ENCODE data around the gene RBM5.

The RBM5 gene

GRCh38 chr3:50126287-50127211, 37.8 kb downstream of the RBM5 start:
- Histone ChIP-seq H3K9ac (ENCODE audit: low read length in 5 of 5) (no peak overlapping the region), H3K27ac (ENCODE audit: low read depth, low read length) (no peak overlapping the region), H3K4me3 (ENCODE audit: low read depth in 1 of 5, low read length in 5 of 5) (no peak overlapping the region), H3K9me3 (ENCODE audit: control insufficient read depth in 5 of 5, low read length in 5 of 5) (no peaks in the 10 kb centered on the region), H3K36me3 (ENCODE audit: control insufficient read depth in 5 of 5, insufficient read depth in 5 of 5, low read length in 5 of 5) (peaks cover 0 to 2% (median 0%) of the 10 kb centered on the region in 5 donors), H3K4me1 (ENCODE audit: control insufficient read depth in 5 of 5, insufficient read depth in 5 of 5, low read length in 5 of 5) (peaks cover 0 to 18% (median 14%) of the 10 kb centered on the region in 5 donors), H3K27me3 (ENCODE audit: control insufficient read depth in 5 of 5, insufficient read depth in 4 of 5, low read length in 5 of 5) (peaks cover 0 to 5% (median 0%) of the 10 kb centered on the region in 5 donors)

- H3K4me1 ChIP-seq (ENCODE audit: control insufficient read depth in 5 of 5, insufficient read depth in 5 of 5, low read length in 5 of 5) = peaks cover 0 to 18% (median 12%) of the 10 kb centered on the region in 5 donors
Measured at GRCh38 chr3:50127251-50127691, 38.6 kb downstream of the RBM5 start.

GRCh38 chr3:50128001-50128400, 39.3 kb downstream of the RBM5 start:
- no peak overlapping the region for H3K9ac ChIP-seq (ENCODE audit: low read length in 5 of 5)
- peaks cover 0 to 2% (median 0%) of the 10 kb centered on the region in 5 donors for H3K36me3 ChIP-seq (ENCODE audit: control insufficient read depth in 5 of 5, insufficient read depth in 5 of 5, low read length in 5 of 5)
- peaks cover 0 to 8% (median 1%) of the 10 kb centered on the region in 5 donors for H3K27me3 ChIP-seq (ENCODE audit: control insufficient read depth in 5 of 5, insufficient read depth in 4 of 5, low read length in 5 of 5)
- H3K4me1 ChIP-seq (ENCODE audit: control insufficient read depth in 5 of 5, insufficient read depth in 5 of 5, low read length in 5 of 5) = peaks cover 0 to 18% (median 12%) of the 10 kb centered on the region in 5 donors
- H3K9me3 ChIP-seq (ENCODE audit: control insufficient read depth in 5 of 5, low read length in 5 of 5) = no peaks in the 10 kb centered on the region
- H3K27ac ChIP-seq (ENCODE audit: low read depth, low read length) = no peak overlapping the region
- no peak overlapping the region for H3K4me3 ChIP-seq (ENCODE audit: low read depth in 1 of 5, low read length in 5 of 5)

More at GRCh38 chr3:50127251-50127691, 38.6 kb downstream of the RBM5 start:
- Histone ChIP-seq H3K4me3 (ENCODE audit: low read depth in 1 of 5, low read length in 5 of 5) (no peak overlapping the region), H3K27me3 (ENCODE audit: control insufficient read depth in 5 of 5, insufficient read depth in 4 of 5, low read length in 5 of 5) (peaks cover 0 to 5% (median 0%) of the 10 kb centered on the region in 5 donors), H3K36me3 (ENCODE audit: control insufficient read depth in 5 of 5, insufficient read depth in 5 of 5, low read length in 5 of 5) (peaks cover 0 to 2% (median 0%) of the 10 kb centered on the region in 5 donors), H3K9ac (ENCODE audit: low read length in 5 of 5) (no peak overlapping the region), H3K9me3 (ENCODE audit: control insufficient read depth in 5 of 5, low read length in 5 of 5) (no peaks in the 10 kb centered on the region), H3K27ac (ENCODE audit: low read depth, low read length) (no peak overlapping the region)

- H3K4me1 ChIP-seq (ENCODE audit: control insufficient read depth in 5 of 5, insufficient read depth in 5 of 5, low read length in 5 of 5) = peaks cover 0 to 17% (median 5%) of the 10 kb centered on the region in 5 donors
- peaks cover 0 to 9% (median 4%) of the 10 kb centered on the region in 5 donors for H3K27me3 ChIP-seq (ENCODE audit: control insufficient read depth in 5 of 5, insufficient read depth in 4 of 5, low read length in 5 of 5)
- no peak overlapping the region for H3K9ac ChIP-seq (ENCODE audit: low read length in 5 of 5)
- H3K36me3 ChIP-seq (ENCODE audit: control insufficient read depth in 5 of 5, insufficient read depth in 5 of 5, low read length in 5 of 5) = no peaks in the 10 kb centered on the region
- H3K27ac ChIP-seq (ENCODE audit: low read depth, low read length) = no peak overlapping the region
- H3K9me3 ChIP-seq (ENCODE audit: control insufficient read depth in 5 of 5, low read length in 5 of 5) = no peaks in the 10 kb centered on the region
- no peak overlapping the region for H3K4me3 ChIP-seq (ENCODE audit: low read depth in 1 of 5, low read length in 5 of 5)
Measured at GRCh38 chr3:50130436-50130835, 41.7 kb downstream of the RBM5 start.

GRCh38 chr3:50132421-50133282, 43.9 kb downstream of the RBM5 start:
- Histone ChIP-seq H3K9ac (ENCODE audit: low read length in 5 of 5) (no peak overlapping the region), H3K9me3 (ENCODE audit: control insufficient read depth in 5 of 5, low read length in 5 of 5) (no peaks in the 10 kb centered on the region), H3K4me1 (ENCODE audit: control insufficient read depth in 5 of 5, insufficient read depth in 5 of 5, low read length in 5 of 5) (peaks cover 0 to 22% (median 2%) of the 10 kb centered on the region in 5 donors), H3K4me3 (ENCODE audit: low read depth in 1 of 5, low read length in 5 of 5) (no peak overlapping the region), H3K36me3 (ENCODE audit: control insufficient read depth in 5 of 5, insufficient read depth in 5 of 5, low read length in 5 of 5) (no peaks in the 10 kb centered on the region), H3K27me3 (ENCODE audit: control insufficient read depth in 5 of 5, insufficient read depth in 4 of 5, low read length in 5 of 5) (peaks cover 0 to 9% (median 0%) of the 10 kb centered on the region in 5 donors), H3K27ac (ENCODE audit: low read depth, low read length) (no peak overlapping the region)

GRCh38 chr3:50133283-50133615, 44.5 kb downstream of the RBM5 start:
- no peaks in the 10 kb centered on the region for H3K36me3 ChIP-seq (ENCODE audit: control insufficient read depth in 5 of 5, insufficient read depth in 5 of 5, low read length in 5 of 5)
- H3K4me1 ChIP-seq (ENCODE audit: control insufficient read depth in 5 of 5, insufficient read depth in 5 of 5, low read length in 5 of 5) = peaks cover 0 to 22% (median 8%) of the 10 kb centered on the region in 5 donors
- peaks cover 0 to 9% (median 0%) of the 10 kb centered on the region in 5 donors for H3K27me3 ChIP-seq (ENCODE audit: control insufficient read depth in 5 of 5, insufficient read depth in 4 of 5, low read length in 5 of 5)
- no peak overlapping the region for H3K27ac ChIP-seq (ENCODE audit: low read depth, low read length)
- no peaks in the 10 kb centered on the region for H3K9me3 ChIP-seq (ENCODE audit: control insufficient read depth in 5 of 5, low read length in 5 of 5)
- H3K4me3 ChIP-seq (ENCODE audit: low read depth in 1 of 5, low read length in 5 of 5) = no peak overlapping the region
- H3K9ac ChIP-seq (ENCODE audit: low read length in 5 of 5) = no peak overlapping the region

- Histone ChIP-seq H3K27me3 (ENCODE audit: control insufficient read depth in 5 of 5, insufficient read depth in 4 of 5, low read length in 5 of 5) (peaks cover 0 to 9% (median 0%) of the 10 kb centered on the region in 5 donors), H3K4me1 (ENCODE audit: control insufficient read depth in 5 of 5, insufficient read depth in 5 of 5, low read length in 5 of 5) (peaks cover 0 to 29% (median 16%) of the 10 kb centered on the region in 5 donors), H3K4me3 (ENCODE audit: low read depth in 1 of 5, low read length in 5 of 5) (no peak overlapping the region), H3K27ac (ENCODE audit: low read depth, low read length) (no peak overlapping the region), H3K9ac (ENCODE audit: low read length in 5 of 5) (no peak overlapping the region), H3K36me3 (ENCODE audit: control insufficient read depth in 5 of 5, insufficient read depth in 5 of 5, low read length in 5 of 5) (no peaks in the 10 kb centered on the region), H3K9me3 (ENCODE audit: control insufficient read depth in 5 of 5, low read length in 5 of 5) (no peaks in the 10 kb centered on the region)
Measured at GRCh38 chr3:50134367-50134766, 45.6 kb downstream of the RBM5 start.

- H3K27me3 ChIP-seq (ENCODE audit: control insufficient read depth in 5 of 5, insufficient read depth in 4 of 5, low read length in 5 of 5) = peaks cover 0 to 9% (median 3%) of the 10 kb centered on the region in 5 donors
- H3K9me3 ChIP-seq (ENCODE audit: control insufficient read depth in 5 of 5, low read length in 5 of 5) = no peaks in the 10 kb centered on the region
- no peak overlapping the region for H3K4me3 ChIP-seq (ENCODE audit: low read depth in 1 of 5, low read length in 5 of 5)
- H3K27ac ChIP-seq (ENCODE audit: low read depth, low read length) = no peak overlapping the region
- H3K9ac ChIP-seq (ENCODE audit: low read length in 5 of 5) = no peak overlapping the region
- H3K4me1 ChIP-seq (ENCODE audit: control insufficient read depth in 5 of 5, insufficient read depth in 5 of 5, low read length in 5 of 5) = peaks cover 0 to 29% (median 16%) of the 10 kb centered on the region in 5 donors
- H3K36me3 ChIP-seq (ENCODE audit: control insufficient read depth in 5 of 5, insufficient read depth in 5 of 5, low read length in 5 of 5) = no peaks in the 10 kb centered on the region
Measured at GRCh38 chr3:50135964-50136363, 47.2 kb downstream of the RBM5 start.

GRCh38 chr3:50136714-50137405, 48.1 kb downstream of the RBM5 start:
- Histone ChIP-seq H3K4me3 (ENCODE audit: low read depth in 1 of 5, low read length in 5 of 5) (no peak overlapping the region), H3K27me3 (ENCODE audit: control insufficient read depth in 5 of 5, insufficient read depth in 4 of 5, low read length in 5 of 5) (peaks cover 0 to 7% (median 3%) of the 10 kb centered on the region in 5 donors), H3K27ac (ENCODE audit: low read depth, low read length) (no peak overlapping the region), H3K9ac (ENCODE audit: low read length in 5 of 5) (no peak overlapping the region), H3K9me3 (ENCODE audit: control insufficient read depth in 5 of 5, low read length in 5 of 5) (no peaks in the 10 kb centered on the region), H3K4me1 (ENCODE audit: control insufficient read depth in 5 of 5, insufficient read depth in 5 of 5, low read length in 5 of 5) (peaks cover 0 to 29% (median 16%) of the 10 kb centered on the region in 5 donors), H3K36me3 (ENCODE audit: control insufficient read depth in 5 of 5, insufficient read depth in 5 of 5, low read length in 5 of 5) (no peaks in the 10 kb centered on the region)
